A172 (cell line): ENCODE measurements around the gene NTSR1. TPM values are rescaled to one million over a fixed set of nuclear protein-coding genes. Genes with fewer than 3 reads are reported as not detected.

Experiments used
- DNase-seq: peaks from one replicate; pipeline ENCODE4 v3.0.0-alpha.2; 2015; ENCODE audit warnings: low spot score
- total RNA-seq: library from RNA; depleted of rRNA; stranded (reverse); fragments of >200 nt; shearing (Covaris generic); gene quantifications from 2 replicates; pipeline ENCODE4 v1.2.3, GENCODE V29; 2014

Gene NTSR1
- total RNA-seq, 1 experiment from 2014 or later = 9.0 TPM

DNA sequence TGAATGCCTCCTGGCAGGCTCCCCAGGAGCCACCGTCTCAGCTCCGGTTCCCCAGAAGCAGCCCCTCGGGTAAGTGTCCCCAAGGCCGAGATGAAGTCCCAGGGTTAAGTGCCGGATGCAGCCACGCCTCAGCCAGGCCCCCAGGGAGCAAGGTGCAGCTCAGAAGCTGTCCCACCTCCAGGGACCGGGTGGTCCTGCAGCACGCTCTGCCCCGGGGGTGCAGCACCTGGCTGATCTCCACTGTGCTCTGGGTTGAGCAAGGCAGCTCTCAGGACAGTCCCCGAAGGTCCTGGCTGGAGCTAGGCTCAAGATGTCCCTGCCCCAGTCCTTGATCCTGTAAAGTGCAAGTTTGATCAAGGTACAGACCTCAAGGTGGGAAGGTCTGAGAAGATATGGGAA is 15.1 kb upstream of the NTSR1 start:
- DNase-seq = no peak

DNA sequence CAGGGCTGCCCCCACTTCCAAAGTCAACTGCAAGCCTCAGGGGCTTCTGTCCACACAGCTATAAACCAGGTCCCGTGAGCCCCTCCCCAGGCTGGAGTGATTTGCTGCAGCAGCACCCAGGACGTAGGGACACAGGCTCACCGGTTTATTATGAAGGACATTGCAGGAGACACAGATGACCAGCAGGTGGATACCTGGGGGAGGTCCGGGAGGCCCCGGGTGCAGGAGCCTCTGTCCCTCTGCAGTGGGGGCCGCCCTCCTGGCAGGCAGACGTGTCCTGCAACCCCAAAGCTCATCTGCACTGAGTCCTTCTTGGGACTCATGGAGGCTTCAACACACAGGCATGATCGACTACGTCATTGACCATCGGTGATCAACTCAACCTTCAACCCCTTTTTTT is 14.5 kb upstream of the NTSR1 start:
- DNase-seq = no peak

DNA sequence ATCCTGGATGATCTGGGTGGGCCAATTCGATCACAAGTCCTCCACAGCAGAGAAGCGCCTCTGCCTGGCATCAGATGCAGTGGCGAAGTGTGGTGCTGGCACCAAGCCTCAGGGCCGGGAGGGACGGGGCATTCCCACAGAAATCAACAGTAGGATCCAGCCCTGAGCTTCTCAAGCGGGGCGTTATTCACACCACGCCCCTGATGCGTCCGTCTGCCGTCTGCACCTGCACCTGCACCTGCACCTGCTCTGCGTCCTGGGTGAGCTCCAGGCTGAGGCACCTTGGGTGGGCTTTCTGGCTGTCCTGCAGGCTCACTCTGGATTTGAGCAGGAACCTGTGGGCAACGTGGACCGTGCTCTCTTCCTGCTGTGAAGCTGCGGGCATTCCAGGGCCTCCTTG is 13.8 kb upstream of the NTSR1 start:
- DNase-seq = no peak

- no peak for DNase-seq
Observed at GRCh38 chr20:62695448-62696414, 12.9 kb upstream of the NTSR1 start.

GRCh38 chr20:62696434-62696957 is 12.1 kb upstream of the NTSR1 start:
- DNase-seq = no peak

GRCh38 chr20:62696989-62697388 is 11.6 kb upstream of the NTSR1 start:
- DNase-seq = no peak

GRCh38 chr20:62697468-62697912 is 11.1 kb upstream of the NTSR1 start:
- DNase-seq = no peak

DNA sequence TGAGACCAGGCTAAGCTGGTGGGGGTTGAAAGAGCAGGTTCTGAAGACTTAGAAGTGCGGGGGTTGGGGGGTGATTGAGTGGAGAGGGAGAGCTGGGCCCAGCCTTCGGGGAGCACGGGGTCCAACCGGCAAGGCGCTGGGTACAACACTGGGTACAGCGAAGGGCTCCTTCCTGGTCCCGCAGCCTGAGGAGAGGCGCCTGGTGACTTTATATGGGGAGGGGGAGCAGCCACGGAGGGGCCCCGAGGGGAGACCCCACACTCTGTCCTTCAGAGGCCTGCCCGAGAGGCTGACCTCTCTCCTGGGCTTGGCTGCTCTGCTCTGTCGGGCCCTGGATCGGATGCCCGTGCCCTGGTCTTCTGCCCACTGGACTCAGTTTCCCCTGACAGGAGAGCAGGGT is 10.4 kb upstream of the NTSR1 start:
- no peak for DNase-seq

DNA sequence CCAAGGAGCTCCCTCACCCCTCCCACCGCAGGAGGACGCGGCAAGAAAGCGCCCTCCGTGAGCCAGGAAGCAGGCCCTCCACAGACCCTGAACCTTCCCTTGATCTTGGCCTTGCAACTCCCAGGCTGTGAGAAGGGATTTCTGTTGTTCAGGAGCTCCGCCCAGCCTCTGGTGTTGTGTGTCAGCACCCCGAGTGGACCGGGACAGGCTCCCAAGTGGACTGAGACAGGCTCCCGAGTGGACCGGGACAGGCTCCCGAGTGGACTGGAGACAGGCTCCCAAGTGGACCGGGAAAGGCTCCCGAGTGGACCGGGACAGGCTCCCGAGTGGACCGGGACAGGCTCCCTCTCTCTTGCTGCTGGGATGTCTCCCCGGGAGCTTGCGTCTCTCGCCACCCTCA is 9.3 kb upstream of the NTSR1 start:
- no peak for DNase-seq

- DNase-seq = no peak
Observed at GRCh38 chr20:62699741-62700140, 8.9 kb upstream of the NTSR1 start.

- no peak for DNase-seq
Observed at GRCh38 chr20:62700261-62700930, 8.2 kb upstream of the NTSR1 start.

GRCh38 chr20:62701161-62702012 is 7.2 kb upstream of the NTSR1 start:
- DNase-seq = no peak

DNA sequence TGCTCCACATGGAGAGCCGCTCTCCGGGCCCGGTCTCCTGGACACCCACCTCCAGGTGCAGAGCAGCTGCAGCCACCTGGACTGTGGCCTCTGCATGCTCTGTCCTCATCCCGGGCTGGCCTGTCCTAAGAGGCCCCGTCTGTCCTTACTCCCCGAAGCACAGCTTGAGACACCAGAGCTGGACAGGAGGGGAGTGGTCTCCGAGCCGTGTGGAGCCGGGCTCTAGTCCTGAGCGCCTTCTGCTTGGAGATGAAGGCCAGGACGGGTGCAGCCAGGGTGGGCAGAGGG is 6.7 kb upstream of the NTSR1 start:
- DNase-seq = no peak

DNA sequence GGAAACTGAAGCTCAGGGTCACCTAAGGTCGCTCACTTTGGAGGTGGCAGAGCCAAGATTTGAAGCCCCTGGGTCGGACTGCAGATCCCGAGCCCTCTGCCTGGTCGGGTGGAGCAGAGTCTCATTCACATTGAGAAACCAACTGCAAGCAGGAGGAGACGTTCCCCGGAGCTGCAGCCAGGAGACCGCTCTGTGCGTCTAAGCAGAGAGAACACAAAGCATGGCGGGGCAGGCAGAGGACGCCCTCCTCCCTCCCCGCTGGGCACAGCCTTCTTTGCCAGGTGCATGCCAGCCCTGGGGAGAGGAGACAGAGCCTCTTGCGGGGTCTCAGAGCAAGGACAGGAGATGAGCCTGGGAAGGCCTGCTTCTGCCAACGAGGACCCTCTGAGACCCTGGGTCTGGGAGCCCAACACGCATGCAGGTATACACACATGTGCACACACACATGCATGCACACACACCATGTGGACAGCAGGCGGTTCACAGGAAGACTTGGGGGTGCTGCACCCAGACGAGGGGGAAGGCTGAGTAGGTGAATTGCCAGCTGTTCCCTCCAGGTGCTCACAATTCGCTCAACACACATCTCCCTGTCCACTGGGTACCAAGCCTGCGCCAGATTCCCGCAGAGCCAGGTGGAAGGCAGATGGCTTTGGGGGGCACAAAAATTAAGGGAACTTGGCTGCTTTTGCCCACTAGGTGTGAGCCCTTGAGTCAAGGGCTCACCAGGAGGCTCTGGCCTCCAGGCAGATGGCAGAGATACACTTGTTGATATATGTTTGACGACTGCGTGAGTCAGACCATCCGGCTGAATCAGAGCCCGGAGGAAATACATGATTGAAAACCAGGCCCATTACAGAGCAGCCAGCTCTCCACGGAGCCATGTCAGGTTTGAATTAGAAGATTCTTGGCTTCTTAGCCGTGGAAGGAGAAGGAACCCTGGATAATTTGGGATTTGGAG is 5.5 kb upstream of the NTSR1 start:
- peak; percentile 97 for DNase-seq

DNA sequence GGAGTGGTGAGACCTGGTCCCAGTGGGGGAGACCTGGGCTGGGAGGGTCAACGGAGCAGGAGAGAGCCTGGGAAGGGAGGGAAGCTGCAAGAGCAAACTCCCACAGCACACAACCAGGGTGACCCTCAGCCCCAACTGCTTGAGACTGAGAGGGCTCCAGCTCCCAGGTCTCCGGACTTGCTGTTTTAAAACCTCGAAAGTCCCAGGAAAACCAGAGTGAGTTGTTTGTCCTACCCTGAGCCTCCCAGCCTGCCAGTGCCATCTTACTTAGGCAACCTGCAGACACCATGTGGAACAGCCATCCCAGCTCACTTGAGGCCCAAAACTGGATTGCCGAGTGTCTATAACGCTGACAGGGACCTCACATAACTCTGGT is 4.8 kb upstream of the NTSR1 start:
- DNase-seq = peak; percentile 48

GRCh38 chr20:62704341-62704948 is 4.2 kb upstream of the NTSR1 start:
- peak; percentile 97 for DNase-seq

GRCh38 chr20:62705627-62706026 is 3.0 kb upstream of the NTSR1 start:
- no peak for DNase-seq

DNA sequence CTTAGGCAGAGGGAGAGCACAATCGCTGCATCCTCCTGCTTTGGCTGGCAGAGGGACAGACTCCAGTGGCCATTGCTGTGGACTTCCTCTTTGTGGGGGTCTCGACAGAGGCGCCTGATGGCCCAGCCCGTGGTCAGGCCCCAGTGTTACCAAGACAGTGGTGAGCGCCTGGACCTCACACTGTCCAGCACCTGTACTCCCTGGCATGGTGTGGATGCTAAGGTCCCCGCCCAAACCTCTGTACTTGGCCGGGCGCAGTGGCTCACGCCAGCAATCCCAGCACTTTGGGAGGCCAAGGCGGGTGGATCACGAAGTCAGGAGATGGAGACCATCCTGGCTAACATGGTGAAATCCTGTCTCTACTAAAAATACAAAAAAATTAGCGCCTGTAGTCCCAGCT is 2.3 kb upstream of the NTSR1 start:
- no peak for DNase-seq

- no peak for DNase-seq
Observed at GRCh38 chr20:62706857-62707256, 1.8 kb upstream of the NTSR1 start.

GRCh38 chr20:62707276-62707920 is 1.2 kb upstream of the NTSR1 start:
- DNase-seq = no peak
